Body of pancreas (tissue), 4 donors: ENCODE results near the gene ZP1. TPM values are rescaled to one million over a fixed set of nuclear protein-coding genes. Genes with fewer than 3 reads are reported as not detected.

Source experiments
- ATAC-seq: fragments of 150-250 bp; one replicate; pipeline ENCODE4 v1.9.1; 2016
- DNase-seq, 4 donors: peaks; one replicate each; pipeline ENCODE4 v3.0.0-alpha.2; 2019
- H3K27ac ChIP-seq, 4 donors: fragments of 200-600 bp; sonication (generic); 1 replicate in 3 of 4; 2 replicates in 1 of 4; pipeline versions ENCODE4 v1.5.1 to v1.6.1; 2016 to 2019; ENCODE audit warnings: mild to moderate bottlenecking in 1 of 4, mixed read lengths in 1 of 4, moderate library complexity in 1 of 4
- H3K27me3 ChIP-seq, 2 donors: fragments of 200-600 bp; sonication (generic); one replicate each; pipeline ENCODE4 v1.6.0; 2016; ENCODE audit warnings: mild to moderate bottlenecking in 1 of 2
- H3K36me3 ChIP-seq, 2 donors: fragments of 200-600 bp; sonication (generic); replicated peaks in 1 of 2; 2 replicates each; pipeline ENCODE4 v1.5.1; 2016; ENCODE audit warnings: low read depth in 2 of 2; ENCODE audit not compliant: insufficient read depth in 1 of 2
- H3K4me1 ChIP-seq: fragments of 200-600 bp; sonication (generic); one replicate; pipeline ENCODE4 v1.6.0; 2016
- H3K4me3 ChIP-seq, 2 donors: fragments of 200-600 bp; sonication (generic); 1 replicate in 1 of 2; 2 replicates in 1 of 2; pipeline ENCODE4 v1.5.1; 2016 to 2019
- H3K9me3 ChIP-seq, 3 donors: fragments of 200-600 bp; sonication (generic); 1 replicate in 2 of 3; 2 replicates in 1 of 3; pipeline ENCODE4 v1.5.1; 2016
- CTCF ChIP-seq, 7 experiments: fragments of 450-650 bp in 4 of 7; fragments of 200-600 bp in 3 of 7; sonication (generic) in 3 of 7; IDR thresholded peaks; one replicate each; pipeline ENCODE4 v1.5.1; 2016 to 2019; ENCODE audit warnings: antibody characterized with exemption in 7 of 7
- POLR2A ChIP-seq, 3 donors: fragments of 450-650 bp; IDR thresholded peaks; one replicate each; pipeline ENCODE4 v1.6.1; 2016; ENCODE audit warnings: antibody characterized with exemption in 3 of 3, mild to moderate bottlenecking in 2 of 3
- WGBS, 2 donors: methylation state at CpG; one replicate each; pipeline ENCODE4 v1.1.5; 2017; 5-methylcytosine and 5-hydroxymethylcytosine counted together
- intact Hi-C: fragments of 100-400 bp; cut with DNase I; formaldehyde crosslinking; loops from one replicate; pipeline ENCODE4 v1.15.1; 2023
- total RNA-seq, 2 donors: library from RNA; depleted of rRNA; stranded (reverse); fragments of >200 nt; gene quantifications; one replicate each; pipeline ENCODE4 v1.1.0, GENCODE V29; 2016

Gene ZP1
- total RNA-seq, 2 donors from 2014 or later, result not detected

GRCh38 chr11:60852982-60853950 lies 14.1 kb upstream of the ZP1 start:
- intact Hi-C loops, result no loop called here
- no peak for TF ChIP-seq POLR2A (IDR thresholded peaks at IDR 0.05)
- no peak for TF ChIP-seq CTCF (IDR thresholded peaks at IDR 0.05)
- ATAC-seq, result no peak
- peak overlapping the region in 1 of 4 donors; percentile 74 for H3K27ac ChIP-seq
- peaks cover 0 to 4% of the 10 kb centered on the region in 2 donors for H3K36me3 ChIP-seq
- no peak for DNase-seq
- peaks cover 5% of the 10 kb centered on the region for H3K4me1 ChIP-seq
- H3K4me3 ChIP-seq, result no peak overlapping the region
- no peaks in the 10 kb centered on the region for H3K9me3 ChIP-seq
- no peaks in the 10 kb centered on the region for H3K27me3 ChIP-seq
- 80 to 97% methylated on average over 18 to 65 of the region's 68 CpGs for WGBS, 2 donors

- no peak for DNase-seq
- Histone ChIP-seq H3K36me3 (peaks cover 0 to 4% of the 10 kb centered on the region in 2 donors), H3K9me3 (no peaks in the 10 kb centered on the region), H3K4me3 (no peak overlapping the region), H3K4me1 (peaks cover 5% of the 10 kb centered on the region), H3K27ac (no peak overlapping the region), H3K27me3 (no peaks in the 10 kb centered on the region)
- TF ChIP-seq POLR2A (IDR thresholded peaks at IDR 0.05) (no peak), CTCF (IDR thresholded peaks at IDR 0.05) (no peak)
- 65 to 88% methylated on average over 8 of the region's 8 CpGs for WGBS, 2 donors
- intact Hi-C loops, result no loop called here
- no peak for ATAC-seq
These were observed 13.0 kb upstream of the ZP1 start for GRCh38 chr11:60854140-60854846.

GRCh38 chr11:60854847-60855725 lies 12.3 kb upstream of the ZP1 start:
- intact Hi-C loops, result no loop called here
- peaks cover 5% of the 10 kb centered on the region for H3K4me1 ChIP-seq
- H3K4me3 ChIP-seq, result no peak overlapping the region
- ATAC-seq (no peak), DNase-seq (no peak)
- H3K27me3 ChIP-seq, result no peaks in the 10 kb centered on the region
- TF ChIP-seq POLR2A (IDR thresholded peaks at IDR 0.05), result no peak
- TF ChIP-seq CTCF (IDR thresholded peaks at IDR 0.05), result no peak
- no peaks in the 10 kb centered on the region for H3K9me3 ChIP-seq
- WGBS, 2 donors, result 51 to 56% methylated on average over 6 to 7 of the region's 8 CpGs
- peaks cover 0 to 4% of the 10 kb centered on the region in 2 donors for H3K36me3 ChIP-seq
- H3K27ac ChIP-seq, result no peak overlapping the region

GRCh38 chr11:60855726-60856633 lies 11.4 kb upstream of the ZP1 start, which contains the start of gene PTGDR2:
PTGDR2 (minus strand) TSS chr11:60855950; CDS start chr11:60853722, 2,228 bp downstream.
- Histone ChIP-seq H3K9me3 (no peaks in the 10 kb centered on the region), H3K36me3 (no peaks in the 10 kb centered on the region), H3K4me3 (no peak within 1 kb of the TSS), H3K27me3 (no peaks in the 10 kb centered on the region), H3K27ac (no peak within 1 kb of the TSS), H3K4me1 (peaks cover 5% of the 10 kb centered on the region)
- DNase-seq, result no peak
- TF ChIP-seq CTCF (IDR thresholded peaks at IDR 0.05) (no peak), POLR2A (IDR thresholded peaks at IDR 0.05) (no peak)
- intact Hi-C loops, result no loop called here
- 29 to 33% methylated on average over 14 of the region's 14 CpGs for WGBS, 2 donors
- ATAC-seq, result no peak
